Loucy (cell line): ENCODE data around the gene CEP104.

Experiments used
- EZH2phosphoT487 ChIP-seq: fragments of 200-600 bp; IDR thresholded peaks from 2 replicates; pipeline ENCODE4 v1.6.1; 2018; ENCODE audit warnings: antibody characterized with exemption, mild to moderate bottlenecking, moderate library complexity, borderline replicate concordance
- TF ChIP-seq, protein P1 (sequence below): fragments of 200-600 bp; sonication (generic); conservative IDR thresholded peaks from 2 replicates; pipeline ENCODE4 v1.5.1; 2014; ENCODE audit warnings: mild to moderate bottlenecking, antibody characterized with exemption, low read length

DNA sequence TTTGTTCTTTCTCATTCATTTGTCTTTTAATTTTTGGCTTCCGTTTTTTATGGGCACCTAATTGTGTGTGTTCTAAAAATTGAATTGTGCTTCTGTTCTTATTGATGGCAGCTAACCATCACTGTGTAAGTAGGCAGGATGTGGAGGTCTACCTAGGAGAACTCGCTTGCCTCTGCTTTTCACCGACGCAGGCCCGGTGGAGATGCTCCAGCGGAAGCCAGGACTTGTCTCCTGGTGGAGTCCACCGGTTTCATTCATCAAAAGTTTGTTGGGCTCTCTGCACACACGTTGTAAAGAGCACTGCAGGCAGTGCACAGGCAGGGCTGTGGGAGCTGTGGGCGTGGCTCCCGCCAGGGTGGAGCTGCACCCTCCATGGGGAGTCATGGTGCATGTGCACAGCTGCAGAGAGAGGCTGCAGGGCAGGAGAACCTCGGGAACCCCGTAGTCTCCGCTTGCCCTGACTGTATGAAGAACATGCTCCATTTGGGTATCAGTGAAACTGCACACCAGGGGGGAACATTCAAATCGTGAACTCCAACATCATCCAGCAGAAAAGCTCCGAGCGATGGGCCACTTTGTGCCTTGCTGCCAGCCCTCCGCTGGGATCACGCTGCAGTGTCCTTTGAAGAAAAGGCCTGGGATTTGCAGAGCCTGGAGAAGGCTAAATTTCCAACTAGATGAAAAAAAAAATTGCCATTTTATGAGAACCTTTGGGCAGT, 49.1 kb upstream of the CEP104 start:
- TF ChIP-seq EZH2phosphoT487: no peak
- TF ChIP-seq, protein P1, sequence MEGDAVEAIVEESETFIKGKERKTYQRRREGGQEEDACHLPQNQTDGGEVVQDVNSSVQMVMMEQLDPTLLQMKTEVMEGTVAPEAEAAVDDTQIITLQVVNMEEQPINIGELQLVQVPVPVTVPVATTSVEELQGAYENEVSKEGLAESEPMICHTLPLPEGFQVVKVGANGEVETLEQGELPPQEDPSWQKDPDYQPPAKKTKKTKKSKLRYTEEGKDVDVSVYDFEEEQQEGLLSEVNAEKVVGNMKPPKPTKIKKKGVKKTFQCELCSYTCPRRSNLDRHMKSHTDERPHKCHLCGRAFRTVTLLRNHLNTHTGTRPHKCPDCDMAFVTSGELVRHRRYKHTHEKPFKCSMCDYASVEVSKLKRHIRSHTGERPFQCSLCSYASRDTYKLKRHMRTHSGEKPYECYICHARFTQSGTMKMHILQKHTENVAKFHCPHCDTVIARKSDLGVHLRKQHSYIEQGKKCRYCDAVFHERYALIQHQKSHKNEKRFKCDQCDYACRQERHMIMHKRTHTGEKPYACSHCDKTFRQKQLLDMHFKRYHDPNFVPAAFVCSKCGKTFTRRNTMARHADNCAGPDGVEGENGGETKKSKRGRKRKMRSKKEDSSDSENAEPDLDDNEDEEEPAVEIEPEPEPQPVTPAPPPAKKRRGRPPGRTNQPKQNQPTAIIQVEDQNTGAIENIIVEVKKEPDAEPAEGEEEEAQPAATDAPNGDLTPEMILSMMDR: no peak
